K562 (cell line): ENCODE measurements around the gene CKMT1A. TPM values are rescaled to one million over a fixed set of nuclear protein-coding genes. Genes with fewer than 3 reads are reported as not detected.

Experiments used
- ARID4B ChIP-seq: sonication (generic); formaldehyde crosslinking; IDR thresholded peaks from 2 replicates; pipeline ENCODE4 v1.8.0; 2022; ENCODE audit warnings: mild to moderate bottlenecking, missing genetic modification reagents
- FOXP1 ChIP-seq: sonication (generic); formaldehyde crosslinking; IDR thresholded peaks from 2 replicates; pipeline ENCODE4 v1.8.0; 2022; ENCODE audit warnings: mild to moderate bottlenecking, missing genetic modification reagents
- GTF2E2 ChIP-seq: fragments of 200-800 bp; sonication (Bioruptor generic); IDR thresholded peaks from 2 replicates; pipeline ENCODE4 v1.6.1; 2016; ENCODE audit warnings: missing genetic modification characterization, missing compliant biosample characterization
- KDM5B ChIP-seq: fragments of 200-600 bp; sonication (generic); IDR thresholded peaks from 2 replicates; pipeline ENCODE4 v1.6.1; 2012; ENCODE audit warnings: low read depth, mild to moderate bottlenecking, moderate library complexity, low read length, control low read depth, inconsistent platforms; ENCODE audit not compliant: insufficient replicate concordance
- MAZ ChIP-seq, 2 experiments: fragments of 450-650 bp in 1 of 2; sonication (generic) in 1 of 2; formaldehyde crosslinking; IDR thresholded peaks in 1 of 2; conservative IDR thresholded peaks in 1 of 2; 2 replicates each; pipeline versions ENCODE4 v1.4.0 to v1.5.0; 2020; ENCODE audit warnings: mild to moderate bottlenecking in 1 of 2, missing genetic modification reagents in 1 of 2
- MTA3 ChIP-seq: fragments of 450-650 bp; formaldehyde crosslinking; IDR thresholded peaks from 2 replicates; pipeline ENCODE4 v1.6.1; 2017; ENCODE audit warnings: mild to moderate bottlenecking, borderline replicate concordance
- NFIC ChIP-seq: fragments of 450-650 bp; IDR thresholded peaks from 2 replicates; pipeline ENCODE4 v1.6.1; 2017; ENCODE audit warnings: mild to moderate bottlenecking, inconsistent platforms
- NRF1 ChIP-seq, 2 experiments: fragments of 450-650 bp; IDR thresholded peaks in 1 of 2; conservative IDR thresholded peaks in 1 of 2; 2 replicates each; pipeline ENCODE4 v1.6.1; 2014; ENCODE audit warnings: mild to moderate bottlenecking in 2 of 2
- PCBP1 ChIP-seq: fragments of 200-400 bp; formaldehyde crosslinking; IDR thresholded peaks from 2 replicates; pipeline ENCODE4 v1.6.1; 2018; ENCODE audit warnings: mild to moderate bottlenecking, low read depth, low read length; ENCODE audit not compliant: poor library complexity, severe bottlenecking
- POLR2B ChIP-seq: fragments of 450-650 bp; IDR thresholded peaks from 2 replicates; pipeline ENCODE4 v1.6.1; 2018; ENCODE audit warnings: low read depth; ENCODE audit not compliant: partially characterized antibody
- PRPF4 ChIP-seq: fragments of 200-400 bp; formaldehyde crosslinking; IDR thresholded peaks from one replicate; pipeline ENCODE4 v1.6.1; 2017; ENCODE audit warnings: low read length, low read depth, mild to moderate bottlenecking; ENCODE audit not compliant: insufficient read depth, poor library complexity, severe bottlenecking
- SAFB ChIP-seq: fragments of 200-400 bp; formaldehyde crosslinking; IDR thresholded peaks from 2 replicates; pipeline ENCODE4 v1.6.1; 2017; ENCODE audit warnings: low read depth, low read length, borderline replicate concordance
- SAP30 ChIP-seq: fragments of 200-600 bp; sonication (generic); IDR thresholded peaks from 2 replicates; pipeline ENCODE4 v1.6.1; 2012; ENCODE audit warnings: borderline replicate concordance, low read depth, mild to moderate bottlenecking, moderate library complexity, low read length, control low read depth, inconsistent platforms; ENCODE audit not compliant: insufficient read depth, poor library complexity, severe bottlenecking
- TAF1 ChIP-seq: IDR thresholded peaks from 2 replicates; pipeline ENCODE4 v1.6.1; 2011; ENCODE audit warnings: mild to moderate bottlenecking, low read length, moderate library complexity; ENCODE audit not compliant: insufficient read depth, control insufficient read depth, severe bottlenecking; ENCODE audit errors: extremely low read depth
- TBP ChIP-seq: optimal IDR thresholded peaks from 2 replicates; pipeline ENCODE3; 2011; ENCODE audit warnings: low read depth, low read length, improper control_type of control experiment
- polyA plus RNA-seq, 8 experiments: library from polyadenylated mRNA; depleted of rRNA in 4 of 8; stranded (reverse) in 5 of 8; unstranded in 3 of 8; fragments of >200 nt; fragmentation: Nextera tagmentation in 2 of 8; fragmentation: Illumina TruSeq in 1 of 8; extraction: Ambion mirVana in 2 of 8; extraction: Trizol in 1 of 8; gene quantifications; 2 replicates each; pipeline versions ENCODE4 v1.2.1 to v1.2.3, GENCODE V29; 2011 to 2014; ENCODE audit warnings: inconsistent platforms in 1 of 8, missing spikeins in 1 of 8
- total RNA-seq, 7 experiments: library from RNA; depleted of rRNA in 6 of 7; stranded (reverse); fragments of >200 nt in 6 of 7; fragmentation: Illumina TruSeq in 2 of 7; extraction: Trizol in 2 of 7; gene quantifications; 2 replicates each; pipeline versions ENCODE4 v1.2.1 to v1.2.3, GENCODE V29; 2011 to 2021; ENCODE audit warnings: low replicate concordance in 1 of 7
- TF ChIP-seq, protein P1 (sequence below): sonication (generic); formaldehyde crosslinking; IDR thresholded peaks from 2 replicates; pipeline ENCODE4 v1.8.0; 2023; ENCODE audit warnings: mild to moderate bottlenecking, missing genetic modification reagents
- TF ChIP-seq, protein P2 (sequence below): sonication (generic); formaldehyde crosslinking; IDR thresholded peaks from 2 replicates; pipeline ENCODE4 v1.8.0; 2022; ENCODE audit warnings: mild to moderate bottlenecking, missing genetic modification reagents

Gene CKMT1A
- total and polyA plus RNA-seq, 9 of the 15 experiments (the other 6 are each of a cell fraction or from before 2014, with no cell fraction given), result 3.6 to 13.5 (median 7.7) TPM

- TF ChIP-seq ARID4B (CRISPR knock-in tag) (peak; percentile 75), GTF2E2 (tag) (0 out of 2 replicates have a peak, but pooled peaks have one; percentile 27), TBP (peak; percentile 92), SAFB (0 out of 2 replicates have a peak, but pooled peaks have one; percentile 13), TAF1 (peak; percentile 81), KDM5B (peak; percentile 91), SAP30 (peak; percentile 28), PRPF4 (peak; percentile 51), MTA3 (peak; percentile 32), NFIC (peak; percentile 58), MAZ (CRISPR knock-in tag; conservative IDR thresholded peaks at IDR 0.05 in 1 of 2, IDR thresholded peaks at IDR 0.05 in 1 of 2) (peak; percentile 10 to 15; a peak in 2 of 4 replicates), FOXP1 (peak; percentile 79), PCBP1 (peak; percentile 71), POLR2B (peak; percentile 86), NRF1 (conservative IDR thresholded peaks at IDR 0.05 in 1 of 2, IDR thresholded peaks at IDR 0.05 in 1 of 2) (peak; percentile 62 to 67)
- TF ChIP-seq, protein P1, sequence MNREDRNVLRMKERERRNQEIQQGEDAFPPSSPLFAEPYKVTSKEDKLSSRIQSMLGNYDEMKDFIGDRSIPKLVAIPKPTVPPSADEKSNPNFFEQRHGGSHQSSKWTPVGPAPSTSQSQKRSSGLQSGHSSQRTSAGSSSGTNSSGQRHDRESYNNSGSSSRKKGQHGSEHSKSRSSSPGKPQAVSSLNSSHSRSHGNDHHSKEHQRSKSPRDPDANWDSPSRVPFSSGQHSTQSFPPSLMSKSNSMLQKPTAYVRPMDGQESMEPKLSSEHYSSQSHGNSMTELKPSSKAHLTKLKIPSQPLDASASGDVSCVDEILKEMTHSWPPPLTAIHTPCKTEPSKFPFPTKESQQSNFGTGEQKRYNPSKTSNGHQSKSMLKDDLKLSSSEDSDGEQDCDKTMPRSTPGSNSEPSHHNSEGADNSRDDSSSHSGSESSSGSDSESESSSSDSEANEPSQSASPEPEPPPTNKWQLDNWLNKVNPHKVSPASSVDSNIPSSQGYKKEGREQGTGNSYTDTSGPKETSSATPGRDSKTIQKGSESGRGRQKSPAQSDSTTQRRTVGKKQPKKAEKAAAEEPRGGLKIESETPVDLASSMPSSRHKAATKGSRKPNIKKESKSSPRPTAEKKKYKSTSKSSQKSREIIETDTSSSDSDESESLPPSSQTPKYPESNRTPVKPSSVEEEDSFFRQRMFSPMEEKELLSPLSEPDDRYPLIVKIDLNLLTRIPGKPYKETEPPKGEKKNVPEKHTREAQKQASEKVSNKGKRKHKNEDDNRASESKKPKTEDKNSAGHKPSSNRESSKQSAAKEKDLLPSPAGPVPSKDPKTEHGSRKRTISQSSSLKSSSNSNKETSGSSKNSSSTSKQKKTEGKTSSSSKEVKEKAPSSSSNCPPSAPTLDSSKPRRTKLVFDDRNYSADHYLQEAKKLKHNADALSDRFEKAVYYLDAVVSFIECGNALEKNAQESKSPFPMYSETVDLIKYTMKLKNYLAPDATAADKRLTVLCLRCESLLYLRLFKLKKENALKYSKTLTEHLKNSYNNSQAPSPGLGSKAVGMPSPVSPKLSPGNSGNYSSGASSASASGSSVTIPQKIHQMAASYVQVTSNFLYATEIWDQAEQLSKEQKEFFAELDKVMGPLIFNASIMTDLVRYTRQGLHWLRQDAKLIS (CRISPR knock-in tag), result peak; percentile 58; the same call in 1 of the 2 replicates
- TF ChIP-seq, protein P2, sequence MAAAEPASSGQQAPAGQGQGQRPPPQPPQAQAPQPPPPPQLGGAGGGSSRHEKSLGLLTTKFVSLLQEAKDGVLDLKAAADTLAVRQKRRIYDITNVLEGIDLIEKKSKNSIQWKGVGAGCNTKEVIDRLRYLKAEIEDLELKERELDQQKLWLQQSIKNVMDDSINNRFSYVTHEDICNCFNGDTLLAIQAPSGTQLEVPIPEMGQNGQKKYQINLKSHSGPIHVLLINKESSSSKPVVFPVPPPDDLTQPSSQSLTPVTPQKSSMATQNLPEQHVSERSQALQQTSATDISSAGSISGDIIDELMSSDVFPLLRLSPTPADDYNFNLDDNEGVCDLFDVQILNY (CRISPR knock-in tag), result peak; percentile 91
These were observed 52.7 kb downstream of the CKMT1A start, which contains the start of gene PDIA3 (continued) for GRCh38 chr15:43746245-43746902.
